Natural killer cell (primary cell): ENCODE data around the gene OSBP2. TPM values are rescaled to one million over a fixed set of nuclear protein-coding genes. Genes with fewer than 3 reads are reported as not detected.

Experiments used
- ATAC-seq, 3 donors: fragments of 150-1000 bp in 2 of 3; fragments of 200-7000 bp in 1 of 3; cut with Tn5 transposase; 1 replicate in 1 of 3; 2 replicates in 2 of 3; pipeline ENCODE4 v1.10.0; 2021; ENCODE audit warnings: mild to moderate bottlenecking in 2 of 3, moderate library complexity in 2 of 3
- DNase-seq, 2 donors: peaks; one replicate each; pipeline versions ENCODE4 v3.0.0 to v3.0.0-alpha.2; 2013 to 2021; ENCODE audit warnings: mixed read lengths in 1 of 2
- H3K27ac ChIP-seq: one replicate; pipeline ENCODE4 v1.5.1; 2013; ENCODE audit warnings: mild to moderate bottlenecking, low read length
- H3K27me3 ChIP-seq: one replicate; pipeline ENCODE4 v1.6.1; 2013; ENCODE audit warnings: low read length; ENCODE audit not compliant: control insufficient read depth, insufficient read depth
- H3K36me3 ChIP-seq: one replicate; pipeline ENCODE4 v1.6.1; 2013; ENCODE audit warnings: low read length; ENCODE audit not compliant: control insufficient read depth, insufficient read depth
- H3K4me1 ChIP-seq: one replicate; pipeline ENCODE4 v1.6.1; 2013; ENCODE audit warnings: low read length; ENCODE audit not compliant: control insufficient read depth, insufficient read depth
- H3K4me3 ChIP-seq: one replicate; pipeline ENCODE4 v1.5.1; 2013; ENCODE audit warnings: low read length
- H3K9me3 ChIP-seq: one replicate; pipeline ENCODE4 v1.6.1; 2013; ENCODE audit warnings: low read length; ENCODE audit not compliant: control insufficient read depth, insufficient read depth
- H3K27ac Mint-ChIP-seq, 2 donors: one replicate each; pipeline ENCODE4 v1.8.0; 2022; ENCODE audit warnings: mild to moderate bottlenecking in 2 of 2, mixed read lengths in 2 of 2, moderate library complexity in 1 of 2
- H3K27me3 Mint-ChIP-seq, 2 donors: one replicate each; pipeline ENCODE4 v1.8.0; 2022; ENCODE audit warnings: low read depth in 2 of 2, mixed read lengths in 2 of 2
- H3K36me3 Mint-ChIP-seq: one replicate; pipeline ENCODE4 v1.8.0; 2022; ENCODE audit warnings: mixed read lengths
- H3K4me1 Mint-ChIP-seq, 2 donors: one replicate each; pipeline ENCODE4 v1.8.0; 2022; ENCODE audit warnings: mixed read lengths in 2 of 2
- H3K4me3 Mint-ChIP-seq: one replicate; pipeline ENCODE4 v1.8.0; 2022; ENCODE audit warnings: mild to moderate bottlenecking, moderate library complexity, mixed read lengths
- H3K9me3 Mint-ChIP-seq, 2 donors: one replicate each; pipeline ENCODE4 v1.8.0; 2022; ENCODE audit warnings: mixed read lengths in 2 of 2
- WGBS: methylation state at CpG from one replicate; pipeline ENCODE4 v1.1.7; 2013; ENCODE audit warnings: missing lambda C conversion rate; ENCODE audit not compliant: insufficient coverage; 5-methylcytosine and 5-hydroxymethylcytosine counted together
- intact Hi-C: fragments of 100-400 bp; cut with micrococcal nuclease; formaldehyde crosslinking; loops from one replicate; pipeline ENCODE4 v1.14.2; 2022
- total RNA-seq, 4 donors: library from RNA; stranded (reverse); fragments of 120-200 nt in 1 of 4; gene quantifications; one replicate each; pipeline versions ENCODE4 v1.2.3 to v1.2.4, GENCODE V29; 2013 to 2022
- TF ChIP-seq, protein P1 (sequence below): fragments of 200-600 bp; IDR thresholded peaks from one replicate; pipeline ENCODE4 v1.8.0; 2022; ENCODE audit warnings: antibody characterized with exemption

Gene OSBP2
- total RNA-seq, 3 donors from 2014 or later (not counting 1 experiment from before 2014, with no cell fraction given), result 0.65 to 1.2 (median 0.79) TPM

DNA sequence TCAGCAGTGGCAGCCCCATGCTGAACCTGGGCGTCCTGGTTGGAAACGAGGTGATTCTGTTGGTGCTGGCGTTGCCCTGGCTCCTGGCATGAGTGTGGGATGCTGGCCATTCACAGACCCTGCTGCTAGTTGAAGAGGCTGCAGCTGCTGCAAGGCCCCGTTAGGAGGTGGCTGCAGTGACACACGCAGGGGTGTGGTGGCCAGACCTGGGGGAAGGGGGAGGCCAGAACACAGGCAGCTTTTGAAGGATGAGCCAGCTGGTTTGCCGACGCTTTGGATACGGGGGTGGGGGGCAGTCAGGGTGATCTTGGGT, 196.7 kb downstream of the OSBP2 start:
- Mint-ChIP-seq H3K4me1 (peaks cover 10 to 22% of the 10 kb centered on the region in 2 donors), H3K36me3 (no peaks in the 10 kb centered on the region), H3K4me3 (no peak overlapping the region), H3K27me3 (no peaks in the 10 kb centered on the region), H3K9me3 (no peaks in the 10 kb centered on the region), H3K27ac (no peak overlapping the region)
- H3K36me3 ChIP-seq, result no peaks in the 10 kb centered on the region
- WGBS, result 83% methylated on average over 8 of the region's 8 CpGs
- H3K27ac ChIP-seq, result no peak overlapping the region
- H3K9me3 ChIP-seq, result no peaks in the 10 kb centered on the region
- DNase-seq, result no peak
- ATAC-seq, result no peak
- intact Hi-C loops, result no loop called here
- TF ChIP-seq, protein P1, sequence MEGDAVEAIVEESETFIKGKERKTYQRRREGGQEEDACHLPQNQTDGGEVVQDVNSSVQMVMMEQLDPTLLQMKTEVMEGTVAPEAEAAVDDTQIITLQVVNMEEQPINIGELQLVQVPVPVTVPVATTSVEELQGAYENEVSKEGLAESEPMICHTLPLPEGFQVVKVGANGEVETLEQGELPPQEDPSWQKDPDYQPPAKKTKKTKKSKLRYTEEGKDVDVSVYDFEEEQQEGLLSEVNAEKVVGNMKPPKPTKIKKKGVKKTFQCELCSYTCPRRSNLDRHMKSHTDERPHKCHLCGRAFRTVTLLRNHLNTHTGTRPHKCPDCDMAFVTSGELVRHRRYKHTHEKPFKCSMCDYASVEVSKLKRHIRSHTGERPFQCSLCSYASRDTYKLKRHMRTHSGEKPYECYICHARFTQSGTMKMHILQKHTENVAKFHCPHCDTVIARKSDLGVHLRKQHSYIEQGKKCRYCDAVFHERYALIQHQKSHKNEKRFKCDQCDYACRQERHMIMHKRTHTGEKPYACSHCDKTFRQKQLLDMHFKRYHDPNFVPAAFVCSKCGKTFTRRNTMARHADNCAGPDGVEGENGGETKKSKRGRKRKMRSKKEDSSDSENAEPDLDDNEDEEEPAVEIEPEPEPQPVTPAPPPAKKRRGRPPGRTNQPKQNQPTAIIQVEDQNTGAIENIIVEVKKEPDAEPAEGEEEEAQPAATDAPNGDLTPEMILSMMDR, result no peak
- H3K4me1 ChIP-seq, result no peaks in the 10 kb centered on the region
- H3K4me3 ChIP-seq, result no peak overlapping the region
- no peaks in the 10 kb centered on the region for H3K27me3 ChIP-seq

DNA sequence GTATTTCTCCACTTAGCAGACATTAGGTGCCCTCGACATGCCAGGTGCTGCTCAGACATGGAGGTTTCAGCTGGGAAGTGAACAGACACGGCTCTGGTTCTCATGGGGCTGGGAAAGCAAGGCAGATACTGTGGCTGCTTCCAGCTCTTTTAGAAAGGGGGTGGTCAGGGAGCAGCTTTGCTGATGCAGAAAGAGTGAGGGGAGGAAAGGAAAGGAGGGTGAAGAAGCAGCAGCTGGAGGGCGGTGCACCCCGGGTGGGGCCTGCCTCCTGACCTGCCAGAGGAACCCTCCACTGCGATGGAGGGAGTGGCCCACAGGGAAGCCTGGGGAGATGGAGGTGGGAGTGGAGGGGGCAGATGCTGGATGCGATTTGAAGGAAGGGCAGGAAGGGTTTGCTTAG, 197.1 kb downstream of the OSBP2 start:
- no peaks in the 10 kb centered on the region for H3K9me3 Mint-ChIP-seq
- Histone ChIP-seq H3K36me3 (no peaks in the 10 kb centered on the region), H3K4me1 (no peaks in the 10 kb centered on the region), H3K27ac (no peak overlapping the region), H3K4me3 (no peak overlapping the region), H3K27me3 (no peaks in the 10 kb centered on the region), H3K9me3 (no peaks in the 10 kb centered on the region)
- no peaks in the 10 kb centered on the region for H3K27me3 Mint-ChIP-seq
- H3K4me1 Mint-ChIP-seq, result peaks cover 10 to 22% of the 10 kb centered on the region in 2 donors
- ATAC-seq (no peak), DNase-seq (no peak)
- TF ChIP-seq, protein P1, result no peak
- WGBS, result 84% methylated on average over 6 of the region's 6 CpGs
- H3K27ac Mint-ChIP-seq, result no peak overlapping the region
- no peak overlapping the region for H3K4me3 Mint-ChIP-seq
- H3K36me3 Mint-ChIP-seq, result no peaks in the 10 kb centered on the region
- intact Hi-C loops, result no loop called here

DNA sequence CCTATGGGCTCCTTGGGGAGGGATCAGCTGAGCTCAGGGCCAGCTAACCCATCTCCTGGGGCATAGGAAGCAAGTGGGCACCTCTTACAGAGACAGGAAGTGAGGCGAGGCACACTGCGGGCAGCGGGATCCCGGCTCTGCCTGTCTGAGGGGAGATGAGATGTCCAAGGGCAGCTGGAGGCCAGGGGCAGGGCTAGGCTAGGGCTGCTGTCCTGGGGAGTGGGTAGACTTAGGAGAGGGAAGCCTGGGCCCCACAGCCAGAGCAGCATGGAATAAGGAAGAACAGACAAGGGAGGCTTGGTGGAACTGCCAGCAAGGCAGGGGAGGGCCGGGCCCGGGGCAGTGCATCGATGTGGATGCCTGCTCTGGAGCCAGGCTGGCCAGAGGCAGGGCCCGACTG, 197.6 kb downstream of the OSBP2 start:
- Mint-ChIP-seq H3K27ac (no peak overlapping the region), H3K4me1 (peaks cover 10 to 22% of the 10 kb centered on the region in 2 donors), H3K27me3 (no peaks in the 10 kb centered on the region), H3K4me3 (no peak overlapping the region), H3K9me3 (no peaks in the 10 kb centered on the region), H3K36me3 (no peaks in the 10 kb centered on the region)
- H3K4me3 ChIP-seq, result no peak overlapping the region
- no peaks in the 10 kb centered on the region for H3K9me3 ChIP-seq
- intact Hi-C loops, result no loop called here
- WGBS, result 90% methylated on average over 8 of the region's 8 CpGs
- H3K36me3 ChIP-seq, result no peaks in the 10 kb centered on the region
- no peak overlapping the region for H3K27ac ChIP-seq
- H3K4me1 ChIP-seq, result no peaks in the 10 kb centered on the region
- H3K27me3 ChIP-seq, result no peaks in the 10 kb centered on the region
- TF ChIP-seq, protein P1, result no peak
- ATAC-seq (no peak), DNase-seq (no peak)

DNA sequence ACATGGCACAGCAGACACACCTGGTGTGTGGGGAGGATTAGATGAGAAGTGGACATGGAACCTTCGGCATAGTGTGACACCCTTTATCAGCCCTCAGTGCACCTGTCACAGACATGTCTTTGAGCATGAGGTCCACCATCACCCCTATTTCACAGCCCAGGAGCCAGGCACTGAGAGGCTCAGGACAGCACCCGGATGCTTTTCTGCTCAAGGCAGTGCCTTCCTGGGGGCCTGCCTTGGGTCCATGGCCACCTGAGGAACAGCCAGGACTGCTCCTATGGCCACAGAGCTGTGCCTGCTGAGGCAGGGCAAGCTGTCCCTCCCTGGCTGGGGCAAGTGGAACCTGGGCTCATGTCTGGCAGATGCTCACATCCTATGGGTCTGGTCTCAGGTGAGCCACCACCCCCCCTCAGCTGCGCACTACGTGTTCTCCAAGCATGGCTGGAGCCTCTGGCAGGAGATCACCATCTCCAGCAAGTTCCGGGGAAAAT, 198.1 kb downstream of the OSBP2 start:
- no peaks in the 10 kb centered on the region for H3K9me3 Mint-ChIP-seq
- no peaks in the 10 kb centered on the region for H3K4me1 ChIP-seq
- H3K27me3 ChIP-seq, result no peaks in the 10 kb centered on the region
- no peak overlapping the region for H3K27ac ChIP-seq
- no peaks in the 10 kb centered on the region for H3K36me3 Mint-ChIP-seq
- H3K4me3 Mint-ChIP-seq, result no peak overlapping the region
- peaks cover 10 to 22% of the 10 kb centered on the region in 2 donors for H3K4me1 Mint-ChIP-seq
- no peak overlapping the region for H3K27ac Mint-ChIP-seq
- no peaks in the 10 kb centered on the region for H3K36me3 ChIP-seq
- 97% methylated on average over 5 of the region's 5 CpGs for WGBS
- TF ChIP-seq, protein P1, result no peak
- H3K4me3 ChIP-seq, result no peak overlapping the region
- ATAC-seq (no peak), DNase-seq (no peak)
- H3K27me3 Mint-ChIP-seq, result no peaks in the 10 kb centered on the region
- no peaks in the 10 kb centered on the region for H3K9me3 ChIP-seq
- intact Hi-C loops, result no loop called here
